ENCODE data around the gene CPN2. TPM values are rescaled to one million over a fixed set of nuclear protein-coding genes. Genes with fewer than 3 reads are reported as not detected.

CPN2 gene
- total RNA-seq, 1 experiment from 2014 or later, result 0.09 TPM

DNA sequence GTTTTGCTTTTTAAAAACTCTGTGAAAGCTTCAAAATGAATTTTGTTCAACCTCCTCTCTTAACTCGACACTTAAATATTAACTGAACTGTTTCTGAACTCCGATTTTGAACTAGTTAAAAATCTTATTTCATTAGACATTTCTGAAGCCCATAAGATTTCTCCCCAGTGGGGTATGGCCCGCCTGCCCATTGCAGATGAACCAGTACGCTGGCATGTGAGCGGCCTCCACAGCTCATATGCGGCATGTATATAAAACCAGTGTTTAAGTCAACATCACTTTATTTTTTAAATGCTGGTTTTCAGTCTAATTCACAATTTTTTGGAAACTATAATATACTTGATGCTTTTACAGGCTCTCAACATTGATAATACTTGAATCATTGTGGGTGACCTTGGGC, 50.2 kb downstream of the CPN2 start (continued):
- TF ChIP-seq, protein P1, sequence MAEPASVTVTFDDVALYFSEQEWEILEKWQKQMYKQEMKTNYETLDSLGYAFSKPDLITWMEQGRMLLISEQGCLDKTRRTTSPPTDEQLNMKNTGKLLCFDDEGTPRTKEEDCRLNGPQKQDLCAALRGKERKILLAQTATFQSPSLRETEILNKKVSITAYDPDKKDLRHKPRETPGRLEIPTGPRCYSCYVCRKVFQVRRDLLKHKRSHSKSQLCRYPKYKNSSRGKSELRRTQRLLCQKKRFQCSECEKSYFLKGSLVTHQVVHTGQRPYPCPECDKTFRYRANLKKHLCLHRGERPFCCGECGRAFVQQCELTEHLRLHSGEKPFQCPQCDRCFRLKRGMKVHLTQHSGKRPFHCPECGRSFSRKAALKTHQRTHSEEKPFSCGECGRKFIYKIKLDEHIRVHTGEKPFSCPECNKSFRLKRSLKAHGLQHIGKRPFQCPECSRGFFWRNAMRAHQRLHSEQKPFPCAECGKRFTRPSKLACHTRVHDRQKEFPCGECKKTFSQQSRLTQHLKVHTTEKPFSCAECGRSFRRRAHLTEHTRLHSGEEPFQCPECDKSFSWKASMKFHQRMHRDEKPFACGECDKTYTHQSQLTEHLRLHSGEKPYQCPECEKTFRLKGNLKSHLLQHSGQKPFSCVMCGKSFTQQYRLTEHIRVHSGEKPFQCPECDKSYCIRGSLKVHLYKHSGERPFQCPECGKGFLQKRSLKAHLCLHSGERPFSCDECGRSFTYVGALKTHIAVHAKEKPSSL (CRISPR knock-in tag; conservative IDR thresholded peaks at IDR 0.05), result no peak
- TF ChIP-seq, protein P2, sequence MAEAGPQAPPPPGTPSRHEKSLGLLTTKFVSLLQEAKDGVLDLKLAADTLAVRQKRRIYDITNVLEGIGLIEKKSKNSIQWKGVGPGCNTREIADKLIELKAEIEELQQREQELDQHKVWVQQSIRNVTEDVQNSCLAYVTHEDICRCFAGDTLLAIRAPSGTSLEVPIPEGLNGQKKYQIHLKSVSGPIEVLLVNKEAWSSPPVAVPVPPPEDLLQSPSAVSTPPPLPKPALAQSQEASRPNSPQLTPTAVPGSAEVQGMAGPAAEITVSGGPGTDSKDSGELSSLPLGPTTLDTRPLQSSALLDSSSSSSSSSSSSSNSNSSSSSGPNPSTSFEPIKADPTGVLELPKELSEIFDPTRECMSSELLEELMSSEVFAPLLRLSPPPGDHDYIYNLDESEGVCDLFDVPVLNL (CRISPR knock-in tag; IDR thresholded peaks at IDR 0.05; ENCODE audit: borderline replicate concordance, low read depth), result no peak

DNA sequence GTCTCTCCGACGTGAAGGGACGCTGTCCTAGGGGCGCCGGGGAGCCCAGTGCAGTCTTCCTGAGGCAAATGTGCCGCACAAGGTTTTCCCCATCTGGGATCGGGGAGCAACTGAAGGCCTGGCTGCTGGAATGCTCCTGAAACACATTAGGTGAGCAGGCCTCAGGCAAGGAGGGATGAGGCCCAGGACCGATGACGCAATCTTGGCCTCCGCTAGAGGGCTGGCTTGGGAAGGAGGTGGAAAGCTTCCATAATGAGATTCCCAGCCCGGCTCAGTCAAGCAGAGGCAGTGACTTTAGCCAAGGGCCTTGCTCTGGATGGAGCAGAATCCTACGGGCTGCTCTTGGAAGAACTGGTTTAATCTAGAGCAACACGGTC, 50.8 kb downstream of the CPN2 start:
- DNase-seq (ENCODE audit: low spot score) (peak; percentile 82), ATAC-seq (peak; percentile 69)
- ChIA-PET CTCF (interaction anchor here (1.0 to 3.8 kb wide), 4 partner anchors 13 to 24 kb away, joined by 3 to 18 read pairs (median 11); no protein-coding TSS in a partner anchor), POLR2A (no interaction called here)
- peak overlapping the region; percentile 59; the same call in 1 of the 2 replicates for H3K27ac Mint-ChIP-seq
- H3K4me1 Mint-ChIP-seq, result peaks cover 35% of the 10 kb centered on the region
- H3K4me3 Mint-ChIP-seq, result no peak overlapping the region
- H3K36me3 Mint-ChIP-seq, result no peaks in the 10 kb centered on the region
- H3K9me3 Mint-ChIP-seq, result no peaks in the 10 kb centered on the region
- H3K27me3 Mint-ChIP-seq (ENCODE audit: low read depth), result peaks cover 10% of the 10 kb centered on the region
- TF ChIP-seq NR3C1 (CRISPR knock-in tag; conservative IDR thresholded peaks at IDR 0.05; ENCODE audit: low read depth) (0 out of 2 replicates have a peak, but pooled peaks have one; percentile 41), TEAD1 (CRISPR knock-in tag; IDR thresholded peaks at IDR 0.05) (peak; percentile 52; the same call in 1 of the 2 replicates), GABPB1 (CRISPR knock-in tag; IDR thresholded peaks at IDR 0.05) (peak; percentile 93), SP1 (CRISPR knock-in tag; conservative IDR thresholded peaks at IDR 0.05) (0 out of 2 replicates have a peak, but pooled peaks have one; percentile 37), TP53 (CRISPR knock-in tag; IDR thresholded peaks at IDR 0.05) (0 out of 2 replicates have a peak, but pooled peaks have one; percentile 51), EMX1 (CRISPR knock-in tag; IDR thresholded peaks at IDR 0.05) (no peak), OVOL2 (CRISPR knock-in tag; IDR thresholded peaks at IDR 0.05; ENCODE audit: borderline replicate concordance) (no peak), FOXP1 (CRISPR knock-in tag; IDR thresholded peaks at IDR 0.05; ENCODE audit: borderline replicate concordance) (peak; percentile 48; the same call in 1 of the 2 replicates), NR2C2 (CRISPR knock-in tag; IDR thresholded peaks at IDR 0.05) (no peak), ZNF219 (CRISPR knock-in tag; IDR thresholded peaks at IDR 0.05; ENCODE audit: borderline replicate concordance) (no peak)
- TF ChIP-seq, protein P3, sequence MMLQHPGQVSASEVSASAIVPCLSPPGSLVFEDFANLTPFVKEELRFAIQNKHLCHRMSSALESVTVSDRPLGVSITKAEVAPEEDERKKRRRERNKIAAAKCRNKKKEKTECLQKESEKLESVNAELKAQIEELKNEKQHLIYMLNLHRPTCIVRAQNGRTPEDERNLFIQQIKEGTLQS (CRISPR knock-in tag; conservative IDR thresholded peaks at IDR 0.05), result peak; percentile 98
- TF ChIP-seq, protein P4, sequence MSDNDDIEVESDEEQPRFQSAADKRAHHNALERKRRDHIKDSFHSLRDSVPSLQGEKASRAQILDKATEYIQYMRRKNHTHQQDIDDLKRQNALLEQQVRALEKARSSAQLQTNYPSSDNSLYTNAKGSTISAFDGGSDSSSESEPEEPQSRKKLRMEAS (CRISPR knock-in tag; IDR thresholded peaks at IDR 0.05), result peak; percentile 63; the same call in 1 of the 2 replicates
- TF ChIP-seq, protein P5, sequence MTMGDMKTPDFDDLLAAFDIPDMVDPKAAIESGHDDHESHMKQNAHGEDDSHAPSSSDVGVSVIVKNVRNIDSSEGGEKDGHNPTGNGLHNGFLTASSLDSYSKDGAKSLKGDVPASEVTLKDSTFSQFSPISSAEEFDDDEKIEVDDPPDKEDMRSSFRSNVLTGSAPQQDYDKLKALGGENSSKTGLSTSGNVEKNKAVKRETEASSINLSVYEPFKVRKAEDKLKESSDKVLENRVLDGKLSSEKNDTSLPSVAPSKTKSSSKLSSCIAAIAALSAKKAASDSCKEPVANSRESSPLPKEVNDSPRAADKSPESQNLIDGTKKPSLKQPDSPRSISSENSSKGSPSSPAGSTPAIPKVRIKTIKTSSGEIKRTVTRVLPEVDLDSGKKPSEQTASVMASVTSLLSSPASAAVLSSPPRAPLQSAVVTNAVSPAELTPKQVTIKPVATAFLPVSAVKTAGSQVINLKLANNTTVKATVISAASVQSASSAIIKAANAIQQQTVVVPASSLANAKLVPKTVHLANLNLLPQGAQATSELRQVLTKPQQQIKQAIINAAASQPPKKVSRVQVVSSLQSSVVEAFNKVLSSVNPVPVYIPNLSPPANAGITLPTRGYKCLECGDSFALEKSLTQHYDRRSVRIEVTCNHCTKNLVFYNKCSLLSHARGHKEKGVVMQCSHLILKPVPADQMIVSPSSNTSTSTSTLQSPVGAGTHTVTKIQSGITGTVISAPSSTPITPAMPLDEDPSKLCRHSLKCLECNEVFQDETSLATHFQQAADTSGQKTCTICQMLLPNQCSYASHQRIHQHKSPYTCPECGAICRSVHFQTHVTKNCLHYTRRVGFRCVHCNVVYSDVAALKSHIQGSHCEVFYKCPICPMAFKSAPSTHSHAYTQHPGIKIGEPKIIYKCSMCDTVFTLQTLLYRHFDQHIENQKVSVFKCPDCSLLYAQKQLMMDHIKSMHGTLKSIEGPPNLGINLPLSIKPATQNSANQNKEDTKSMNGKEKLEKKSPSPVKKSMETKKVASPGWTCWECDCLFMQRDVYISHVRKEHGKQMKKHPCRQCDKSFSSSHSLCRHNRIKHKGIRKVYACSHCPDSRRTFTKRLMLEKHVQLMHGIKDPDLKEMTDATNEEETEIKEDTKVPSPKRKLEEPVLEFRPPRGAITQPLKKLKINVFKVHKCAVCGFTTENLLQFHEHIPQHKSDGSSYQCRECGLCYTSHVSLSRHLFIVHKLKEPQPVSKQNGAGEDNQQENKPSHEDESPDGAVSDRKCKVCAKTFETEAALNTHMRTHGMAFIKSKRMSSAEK (CRISPR knock-in tag; IDR thresholded peaks at IDR 0.05; ENCODE audit: borderline replicate concordance), result 0 out of 2 replicates have a peak, but pooled peaks have one; percentile 33
- TF ChIP-seq, protein P6, sequence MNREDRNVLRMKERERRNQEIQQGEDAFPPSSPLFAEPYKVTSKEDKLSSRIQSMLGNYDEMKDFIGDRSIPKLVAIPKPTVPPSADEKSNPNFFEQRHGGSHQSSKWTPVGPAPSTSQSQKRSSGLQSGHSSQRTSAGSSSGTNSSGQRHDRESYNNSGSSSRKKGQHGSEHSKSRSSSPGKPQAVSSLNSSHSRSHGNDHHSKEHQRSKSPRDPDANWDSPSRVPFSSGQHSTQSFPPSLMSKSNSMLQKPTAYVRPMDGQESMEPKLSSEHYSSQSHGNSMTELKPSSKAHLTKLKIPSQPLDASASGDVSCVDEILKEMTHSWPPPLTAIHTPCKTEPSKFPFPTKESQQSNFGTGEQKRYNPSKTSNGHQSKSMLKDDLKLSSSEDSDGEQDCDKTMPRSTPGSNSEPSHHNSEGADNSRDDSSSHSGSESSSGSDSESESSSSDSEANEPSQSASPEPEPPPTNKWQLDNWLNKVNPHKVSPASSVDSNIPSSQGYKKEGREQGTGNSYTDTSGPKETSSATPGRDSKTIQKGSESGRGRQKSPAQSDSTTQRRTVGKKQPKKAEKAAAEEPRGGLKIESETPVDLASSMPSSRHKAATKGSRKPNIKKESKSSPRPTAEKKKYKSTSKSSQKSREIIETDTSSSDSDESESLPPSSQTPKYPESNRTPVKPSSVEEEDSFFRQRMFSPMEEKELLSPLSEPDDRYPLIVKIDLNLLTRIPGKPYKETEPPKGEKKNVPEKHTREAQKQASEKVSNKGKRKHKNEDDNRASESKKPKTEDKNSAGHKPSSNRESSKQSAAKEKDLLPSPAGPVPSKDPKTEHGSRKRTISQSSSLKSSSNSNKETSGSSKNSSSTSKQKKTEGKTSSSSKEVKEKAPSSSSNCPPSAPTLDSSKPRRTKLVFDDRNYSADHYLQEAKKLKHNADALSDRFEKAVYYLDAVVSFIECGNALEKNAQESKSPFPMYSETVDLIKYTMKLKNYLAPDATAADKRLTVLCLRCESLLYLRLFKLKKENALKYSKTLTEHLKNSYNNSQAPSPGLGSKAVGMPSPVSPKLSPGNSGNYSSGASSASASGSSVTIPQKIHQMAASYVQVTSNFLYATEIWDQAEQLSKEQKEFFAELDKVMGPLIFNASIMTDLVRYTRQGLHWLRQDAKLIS (CRISPR knock-in tag; IDR thresholded peaks at IDR 0.05; ENCODE audit: borderline replicate concordance), result 0 out of 2 replicates have a peak, but pooled peaks have one; percentile 22
- TF ChIP-seq, protein P2 (CRISPR knock-in tag; IDR thresholded peaks at IDR 0.05; ENCODE audit: borderline replicate concordance, low read depth), result no peak
- TF ChIP-seq, protein P1 (CRISPR knock-in tag; conservative IDR thresholded peaks at IDR 0.05), result no peak

Measured in WTC11 (cell line).